CD4-positive, alpha-beta T cell (primary cell): ENCODE measurements around the gene RAB5B. TPM values are rescaled to one million over a fixed set of nuclear protein-coding genes. Genes with fewer than 3 reads are reported as not detected.

Experiments
- ATAC-seq: fragments of 200-7000 bp; cut with Tn5 transposase; one replicate; pipeline ENCODE4 v1.10.0; 2022; ENCODE audit warnings: mild to moderate bottlenecking; ENCODE audit not compliant: poor library complexity
- CTCF ChIA-PET: fragments of 350-600 bp; sonication (Branson Sonifier 250); formaldehyde crosslinking; loops from one replicate; lab custom pipeline; 2021; ENCODE audit warnings: antibody characterized with exemption, inconsistent platforms; lab: Charles Lee
- POLR2A ChIA-PET: fragments of 350-600 bp; sonication (Branson Sonifier 250); formaldehyde crosslinking; loops from one replicate; lab custom pipeline; 2021; ENCODE audit warnings: antibody characterized with exemption, inconsistent platforms; lab: Charles Lee
- DNase-seq, 14 experiments: peaks; one replicate each; pipeline ENCODE4 v3.0.0-alpha.2; 2013 to 2020; ENCODE audit warnings: mixed read lengths in 2 of 14
- H3K27ac ChIP-seq, 2 donors: one replicate each; pipeline versions ENCODE4 v1.5.1 to v1.7.0; 2013; ENCODE audit warnings: low read length in 2 of 2, low read depth in 1 of 2, mild to moderate bottlenecking in 1 of 2
- H3K27me3 ChIP-seq, 2 experiments: 1 replicate in 1 of 2; 2 replicates in 1 of 2; pipeline versions ENCODE4 v1.6.1 to v1.7.0; 2013; ENCODE audit warnings: low read length in 2 of 2, control low read depth in 1 of 2, mild to moderate bottlenecking in 1 of 2, moderate library complexity in 1 of 2; ENCODE audit not compliant: insufficient read depth in 2 of 2, control insufficient read depth in 1 of 2
- H3K36me3 ChIP-seq: one replicate; pipeline ENCODE4 v1.6.1; 2013; ENCODE audit warnings: low read length, control low read depth; ENCODE audit not compliant: insufficient read depth
- H3K4me1 ChIP-seq: one replicate; pipeline ENCODE4 v1.6.1; 2013; ENCODE audit warnings: low read length, control low read depth; ENCODE audit not compliant: insufficient read depth
- H3K4me3 ChIP-seq: one replicate; pipeline ENCODE4 v1.5.1; 2013; ENCODE audit warnings: mild to moderate bottlenecking, low read length, moderate library complexity
- H3K9me3 ChIP-seq, 2 experiments: 1 replicate in 1 of 2; 2 replicates in 1 of 2; pipeline versions ENCODE4 v1.6.1 to v1.7.0; 2013; ENCODE audit warnings: low read length in 2 of 2, mild to moderate bottlenecking in 2 of 2, control low read depth in 1 of 2, moderate library complexity in 1 of 2; ENCODE audit not compliant: control insufficient read depth in 1 of 2, insufficient read depth in 1 of 2
- H3K27ac Mint-ChIP-seq: one replicate; pipeline ENCODE4 v1.8.0; 2020; ENCODE audit warnings: mixed read lengths
- H3K27me3 Mint-ChIP-seq: one replicate; pipeline ENCODE4 v1.8.0; 2021; ENCODE audit warnings: mixed read lengths
- H3K36me3 Mint-ChIP-seq: one replicate; pipeline ENCODE4 v1.8.0; 2021; ENCODE audit warnings: low read depth, mixed read lengths
- H3K4me1 Mint-ChIP-seq: one replicate; pipeline ENCODE4 v1.8.0; 2021; ENCODE audit warnings: low read depth, mixed read lengths
- H3K4me3 Mint-ChIP-seq: one replicate; pipeline ENCODE4 v1.8.0; 2020; ENCODE audit warnings: mild to moderate bottlenecking, mixed read lengths
- H3K9me3 Mint-ChIP-seq: one replicate; pipeline ENCODE4 v1.8.0; 2020; ENCODE audit warnings: mixed read lengths
- intact Hi-C, 2 experiments: fragments of 100-400 bp; cut with DNase I in 1 of 2; cut with micrococcal nuclease in 1 of 2; formaldehyde crosslinking; loops; one replicate each; pipeline versions ENCODE4 v1.15.1 to v1.9.0; 2023 to 2025; cut with DNase I, micrococcal nuclease
- total RNA-seq, 174 experiments: library from RNA in 2 of 174; stranded (reverse) in 2 of 174; gene quantifications; one replicate each; pipeline ENCODE4 v1.2.3 and lab custom pipeline; 2021 to 2026
- TF ChIP-seq, protein P1 (sequence below): fragments of 200-600 bp; IDR thresholded peaks from one replicate; pipeline ENCODE4 v1.8.0; 2022; ENCODE audit warnings: antibody characterized with exemption, mild to moderate bottlenecking

RAB5B gene
- total RNA-seq, 2 experiments from 2014 or later = 21.6 to 27.4 TPM

DNA sequence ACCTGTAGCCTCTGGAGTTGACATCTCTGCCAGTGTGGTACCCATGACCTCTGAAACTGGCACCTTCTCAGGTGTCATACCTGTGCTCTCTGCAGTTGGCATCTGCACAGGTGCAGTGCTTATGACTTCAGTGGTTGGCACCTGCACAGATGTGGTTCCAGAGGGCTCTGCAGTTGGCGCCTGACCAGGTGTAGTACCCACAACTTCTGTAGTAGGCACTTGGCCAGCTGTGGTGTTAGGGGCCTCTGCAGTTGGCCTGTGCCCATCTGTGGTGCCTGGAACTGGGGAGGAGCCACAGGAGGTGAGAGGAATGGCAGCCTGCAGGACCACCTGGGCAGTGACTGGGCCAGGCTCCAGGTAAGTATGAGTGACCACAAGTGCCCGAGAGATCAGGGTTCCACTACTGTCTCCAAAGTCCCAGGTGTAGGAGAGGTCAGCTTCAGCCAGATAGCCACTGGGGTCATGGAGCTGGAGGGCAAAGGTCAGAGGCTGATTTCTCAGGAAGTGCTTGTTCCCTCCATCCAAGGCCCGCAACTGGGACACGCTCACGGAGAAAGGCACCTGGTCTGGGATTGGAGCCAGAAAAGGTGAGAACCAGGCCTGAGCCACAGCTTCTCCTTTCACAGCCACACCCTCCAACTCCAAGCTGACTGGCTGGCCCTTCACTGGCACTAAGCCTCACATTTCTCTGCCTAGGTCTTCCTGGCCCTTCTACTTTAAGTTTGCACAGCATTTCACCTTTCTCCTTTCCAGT, 16.6 kb upstream of the RAB5B start:
- peak overlapping the region; percentile 81 for H3K27ac Mint-ChIP-seq
- TF ChIP-seq, protein P1, sequence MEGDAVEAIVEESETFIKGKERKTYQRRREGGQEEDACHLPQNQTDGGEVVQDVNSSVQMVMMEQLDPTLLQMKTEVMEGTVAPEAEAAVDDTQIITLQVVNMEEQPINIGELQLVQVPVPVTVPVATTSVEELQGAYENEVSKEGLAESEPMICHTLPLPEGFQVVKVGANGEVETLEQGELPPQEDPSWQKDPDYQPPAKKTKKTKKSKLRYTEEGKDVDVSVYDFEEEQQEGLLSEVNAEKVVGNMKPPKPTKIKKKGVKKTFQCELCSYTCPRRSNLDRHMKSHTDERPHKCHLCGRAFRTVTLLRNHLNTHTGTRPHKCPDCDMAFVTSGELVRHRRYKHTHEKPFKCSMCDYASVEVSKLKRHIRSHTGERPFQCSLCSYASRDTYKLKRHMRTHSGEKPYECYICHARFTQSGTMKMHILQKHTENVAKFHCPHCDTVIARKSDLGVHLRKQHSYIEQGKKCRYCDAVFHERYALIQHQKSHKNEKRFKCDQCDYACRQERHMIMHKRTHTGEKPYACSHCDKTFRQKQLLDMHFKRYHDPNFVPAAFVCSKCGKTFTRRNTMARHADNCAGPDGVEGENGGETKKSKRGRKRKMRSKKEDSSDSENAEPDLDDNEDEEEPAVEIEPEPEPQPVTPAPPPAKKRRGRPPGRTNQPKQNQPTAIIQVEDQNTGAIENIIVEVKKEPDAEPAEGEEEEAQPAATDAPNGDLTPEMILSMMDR = no peak
- Histone ChIP-seq H3K27ac (peak overlapping the region; percentile 38 to 44), H3K36me3 (peaks cover 30% of the 10 kb centered on the region), H3K27me3 (no peaks in the 10 kb centered on the region), H3K9me3 (no peaks in the 10 kb centered on the region), H3K4me1 (peaks cover 20% of the 10 kb centered on the region), H3K4me3 (no peak overlapping the region)
- H3K27me3 Mint-ChIP-seq = no peaks in the 10 kb centered on the region
- no peak for DNase-seq
- H3K4me1 Mint-ChIP-seq = peaks cover 24% of the 10 kb centered on the region
- intact Hi-C loops = loop anchor here in 1 of 2 experiments (5.0 kb wide), 1 partner anchor 215 kb away; the partner anchor contains the start of gene GDF11
- no peak overlapping the region for H3K4me3 Mint-ChIP-seq
- ChIA-PET POLR2A (interaction anchor here (0.6 to 6.0 kb wide), 16 partner anchors 8 to 492 kb away, joined by 3 to 72 read pairs (median 4); partner anchors contain the start of genes DGKA, ORMDL2, RAB5B and SARNP), CTCF (interaction anchor here (0.6 to 1.6 kb wide), 2 partner anchors 27 to 169 kb away, joined by 3 read pairs; no protein-coding TSS in a partner anchor)
- H3K36me3 Mint-ChIP-seq = peaks cover 38% of the 10 kb centered on the region
- no peak for ATAC-seq
- no peaks in the 10 kb centered on the region for H3K9me3 Mint-ChIP-seq

DNA sequence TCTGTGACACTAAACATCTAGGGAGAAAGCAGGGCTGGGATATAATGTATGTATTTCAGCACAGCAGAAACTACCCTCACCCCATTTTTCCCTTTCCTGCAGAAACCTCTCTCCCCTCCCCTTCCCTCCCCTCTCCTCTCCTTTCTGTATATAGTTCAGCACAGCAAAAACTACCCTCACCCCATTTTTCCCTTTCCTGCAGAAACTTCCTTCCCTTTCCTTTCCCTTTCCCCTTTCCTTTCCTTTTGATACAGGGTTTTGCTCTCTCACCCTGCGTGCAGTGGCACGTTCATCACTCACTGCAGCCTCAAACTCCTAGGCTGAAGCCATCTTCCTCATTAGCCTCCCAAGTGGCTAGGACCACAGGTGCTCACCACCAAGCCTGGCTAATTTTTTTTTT, 10.1 kb upstream of the RAB5B start:
- H3K4me3 Mint-ChIP-seq = no peak overlapping the region
- no peak for ATAC-seq
- ChIA-PET CTCF (no interaction called here), POLR2A (no interaction called here)
- no peaks in the 10 kb centered on the region for H3K27me3 Mint-ChIP-seq
- H3K9me3 ChIP-seq = no peaks in the 10 kb centered on the region
- TF ChIP-seq, protein P1 = no peak
- peaks cover 9% of the 10 kb centered on the region for H3K36me3 Mint-ChIP-seq
- H3K27me3 ChIP-seq = no peaks in the 10 kb centered on the region
- no peak overlapping the region for H3K4me3 ChIP-seq
- H3K27ac ChIP-seq = no peak overlapping the region
- DNase-seq = no peak
- H3K27ac Mint-ChIP-seq = no peak overlapping the region
- peaks cover 26% of the 10 kb centered on the region for H3K4me1 ChIP-seq
- H3K9me3 Mint-ChIP-seq = no peaks in the 10 kb centered on the region
- no peaks in the 10 kb centered on the region for H3K36me3 ChIP-seq
- intact Hi-C loops = loop anchor here in 1 of 2 experiments (2.0 kb wide), 1 partner anchor 15 kb away; no protein-coding TSS in a partner anchor
- peaks cover 33% of the 10 kb centered on the region for H3K4me1 Mint-ChIP-seq

DNA sequence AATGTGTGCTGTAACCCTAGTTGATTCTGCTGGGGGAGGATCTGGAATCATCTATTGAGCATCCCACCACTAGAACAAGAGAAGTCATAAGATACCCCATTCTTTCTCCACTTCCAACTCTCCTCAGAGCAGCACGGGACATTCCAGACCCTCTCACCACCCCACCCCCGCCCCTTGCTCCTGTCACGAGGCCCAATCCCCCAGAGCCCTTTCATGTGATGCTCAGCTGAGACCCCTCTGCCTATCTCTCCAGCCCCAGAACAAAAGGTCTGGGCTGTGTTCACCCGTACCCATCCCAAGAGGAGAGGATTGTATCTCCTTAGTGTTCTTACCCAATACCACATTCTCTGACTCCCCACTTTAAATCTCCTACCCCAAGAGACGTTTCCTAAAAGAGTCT, 8.6 kb upstream of the RAB5B start:
- CTCF ChIA-PET = no interaction called here
- DNase-seq = no peak
- TF ChIP-seq, protein P1 = no peak
- Mint-ChIP-seq H3K27me3 (no peaks in the 10 kb centered on the region), H3K9me3 (no peaks in the 10 kb centered on the region), H3K4me1 (peaks cover 33% of the 10 kb centered on the region), H3K36me3 (peaks cover 9% of the 10 kb centered on the region), H3K27ac (peak overlapping the region; percentile 79), H3K4me3 (peak overlapping the region; percentile 91)
- Histone ChIP-seq H3K36me3 (no peaks in the 10 kb centered on the region), H3K4me1 (peaks cover 23% of the 10 kb centered on the region), H3K27ac (no peak overlapping the region), H3K27me3 (no peaks in the 10 kb centered on the region), H3K9me3 (no peaks in the 10 kb centered on the region), H3K4me3 (no peak overlapping the region)
- POLR2A ChIA-PET = interaction anchor here (0.7 to 1.9 kb wide), 2 partner anchors 9 to 1786 kb away, joined by 3 to 9 read pairs; partner anchors contain the start of gene RAB5B
- intact Hi-C loops = loop anchor here in 1 of 2 experiments (2.0 kb wide), 1 partner anchor 16 kb away; no protein-coding TSS in a partner anchor
- ATAC-seq = no peak
